HEK293 (cell line): Measurements from ENCODE around the gene OR6N2.

Experiments used
- BCL11B ChIP-seq: fragments of 450-650 bp; formaldehyde crosslinking; IDR thresholded peaks from 2 replicates; pipeline ENCODE4 v1.5.1; 2016; ENCODE audit warnings: low read depth, missing biosample characterization, missing genetic modification characterization
- CTCF ChIP-seq: fragments of 450-650 bp; formaldehyde crosslinking; IDR thresholded peaks from 2 replicates; pipeline ENCODE4 v1.5.1; 2016; ENCODE audit warnings: missing biosample characterization, missing genetic modification characterization
- HOXA7 ChIP-seq: sonication (generic); formaldehyde crosslinking; IDR thresholded peaks from 2 replicates; pipeline ENCODE4 v1.8.1; 2022; ENCODE audit warnings: missing genetic modification reagents, borderline replicate concordance
- ZNF138 ChIP-seq: fragments of 450-650 bp; formaldehyde crosslinking; IDR thresholded peaks from 2 replicates; pipeline ENCODE4 v1.5.1; 2016; ENCODE audit warnings: missing biosample characterization, missing genetic modification characterization, borderline replicate concordance
- TF ChIP-seq, protein P1 (sequence below): fragments of 450-650 bp; formaldehyde crosslinking; IDR thresholded peaks from 2 replicates; pipeline ENCODE4 v1.5.1; 2016; ENCODE audit warnings: missing biosample characterization, missing genetic modification characterization

GRCh38 chr1:158794247-158794646, 13.2 kb upstream of the OR6N2 start:
- TF ChIP-seq CTCF (tag by site-specific recombination) (no peak), HOXA7 (CRISPR knock-in tag) (no peak), BCL11B (tag by site-specific recombination) (no peak), ZNF138 (no peak)
- TF ChIP-seq, protein P1, sequence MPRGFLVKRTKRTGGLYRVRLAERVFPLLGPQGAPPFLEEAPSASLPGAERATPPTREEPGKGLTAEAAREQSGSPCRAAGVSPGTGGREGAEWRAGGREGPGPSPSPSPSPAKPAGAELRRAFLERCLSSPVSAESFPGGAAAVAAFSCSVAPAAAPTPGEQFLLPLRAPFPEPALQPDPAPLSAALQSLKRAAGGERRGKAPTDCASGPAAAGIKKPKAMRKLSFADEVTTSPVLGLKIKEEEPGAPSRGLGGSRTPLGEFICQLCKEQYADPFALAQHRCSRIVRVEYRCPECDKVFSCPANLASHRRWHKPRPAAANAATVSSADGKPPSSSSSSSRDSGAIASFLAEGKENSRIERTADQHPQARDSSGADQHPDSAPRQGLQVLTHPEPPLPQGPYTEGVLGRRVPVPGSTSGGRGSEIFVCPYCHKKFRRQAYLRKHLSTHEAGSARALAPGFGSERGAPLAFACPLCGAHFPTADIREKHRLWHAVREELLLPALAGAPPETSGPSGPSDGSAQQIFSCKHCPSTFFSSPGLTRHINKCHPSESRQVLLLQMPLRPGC (tag by site-specific recombination): no peak
